Osteoblast (primary cell): ENCODE data around the gene SHC1. TPM values are rescaled to one million over a fixed set of nuclear protein-coding genes. Genes with fewer than 3 reads are reported as not detected.

Source experiments
- DNase-seq: peaks from one replicate; pipeline ENCODE4 v3.0.0; 2011; ENCODE audit warnings: low spot score, mixed read lengths; ENCODE audit not compliant: insufficient read length; ENCODE audit errors: missing footprints
- H2AFZ ChIP-seq: 2 replicates; pipeline ENCODE4 v1.6.0; 2011; ENCODE audit warnings: mild to moderate bottlenecking, low read length
- H3K27ac ChIP-seq: 2 replicates; pipeline ENCODE4 v1.5.1; 2011; ENCODE audit warnings: mild to moderate bottlenecking, low read depth, low read length, moderate library complexity
- H3K27me3 ChIP-seq: 2 replicates; pipeline ENCODE4 v1.6.0; 2012; ENCODE audit warnings: mild to moderate bottlenecking, control low read depth, inconsistent platforms, low read length, moderate library complexity; ENCODE audit not compliant: insufficient read depth
- H3K36me3 ChIP-seq: 2 replicates; pipeline ENCODE4 v1.5.1; 2011; ENCODE audit warnings: mild to moderate bottlenecking, low read length, control low read depth, moderate library complexity; ENCODE audit not compliant: insufficient read depth
- H3K4me1 ChIP-seq: 2 replicates; pipeline ENCODE4 v1.5.1; 2011; ENCODE audit warnings: mild to moderate bottlenecking, low read length, control low read depth, moderate library complexity; ENCODE audit not compliant: insufficient read depth
- H3K4me2 ChIP-seq: 2 replicates; pipeline ENCODE4 v1.6.0; 2011; ENCODE audit warnings: mild to moderate bottlenecking, low read length; ENCODE audit not compliant: insufficient read depth
- H3K4me3 ChIP-seq: fragments of 200-600 bp; sonication (generic); 3 replicates; pipeline ENCODE4 v1.5.1; 2012; ENCODE audit warnings: mild to moderate bottlenecking, low read length, inconsistent platforms; ENCODE audit not compliant: insufficient read depth
- H3K79me2 ChIP-seq: 2 replicates; pipeline ENCODE4 v1.6.0; 2012; ENCODE audit warnings: mild to moderate bottlenecking, low read length, control low read depth, inconsistent platforms; ENCODE audit not compliant: insufficient read depth
- H3K9me3 ChIP-seq: 2 replicates; pipeline ENCODE4 v1.5.1; 2011; ENCODE audit warnings: low read depth, low read length, control low read depth
- H4K20me1 ChIP-seq: 2 replicates; pipeline ENCODE4 v1.6.0; 2012; ENCODE audit warnings: mild to moderate bottlenecking, low read length, control low read depth; ENCODE audit not compliant: insufficient read depth
- total RNA-seq: library from RNA; depleted of rRNA; stranded (reverse); fragments of >200 nt; gene quantifications from 2 replicates; pipeline ENCODE4 v1.2.3, GENCODE V29; 2012
- TF ChIP-seq, protein P1 (sequence below): IDR thresholded peaks from 2 replicates; pipeline ENCODE4 v1.5.1; 2011; ENCODE audit warnings: mild to moderate bottlenecking, low read depth, low read length, moderate library complexity; ENCODE audit errors: extremely low read depth

The SHC1 gene
- total RNA-seq, 1 donor = 230 TPM

DNA sequence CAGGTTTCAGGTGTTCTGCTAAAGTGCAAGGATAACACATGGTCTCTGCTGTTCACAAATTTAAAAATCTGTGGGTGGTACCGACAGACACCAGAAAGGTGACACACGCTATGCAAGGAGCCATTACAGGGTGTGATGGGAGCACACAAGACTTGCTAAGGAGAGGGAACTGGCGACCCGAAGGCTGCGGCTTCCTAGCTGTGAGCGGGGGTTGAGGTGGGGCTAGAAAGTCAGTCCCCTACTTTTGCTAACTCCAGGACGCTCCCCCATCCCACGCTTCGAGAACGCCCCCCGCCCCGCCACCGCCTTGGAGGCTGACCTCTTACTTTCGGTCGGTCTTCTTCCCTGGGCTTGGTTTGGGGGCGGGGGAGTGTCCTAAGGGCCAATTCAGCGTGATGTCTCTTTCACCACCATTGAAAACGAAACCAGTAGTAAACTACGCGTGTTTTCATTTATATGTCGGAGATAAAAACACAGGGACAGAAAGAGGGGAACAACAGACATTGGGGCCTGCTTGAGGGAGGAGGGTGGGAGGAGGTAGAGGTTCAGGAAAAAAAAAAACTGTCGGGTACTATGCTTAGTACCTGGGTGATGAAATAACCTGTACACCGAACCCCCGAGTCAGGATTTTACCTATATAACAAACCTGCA lies 5.0 kb upstream of the SHC1 start:
- peaks cover 41% of the 10 kb centered on the region for H3K4me1 ChIP-seq
- H3K9me3 ChIP-seq = no peaks in the 10 kb centered on the region
- peak overlapping the region; percentile 97 for H3K27ac ChIP-seq
- TF ChIP-seq, protein P1, sequence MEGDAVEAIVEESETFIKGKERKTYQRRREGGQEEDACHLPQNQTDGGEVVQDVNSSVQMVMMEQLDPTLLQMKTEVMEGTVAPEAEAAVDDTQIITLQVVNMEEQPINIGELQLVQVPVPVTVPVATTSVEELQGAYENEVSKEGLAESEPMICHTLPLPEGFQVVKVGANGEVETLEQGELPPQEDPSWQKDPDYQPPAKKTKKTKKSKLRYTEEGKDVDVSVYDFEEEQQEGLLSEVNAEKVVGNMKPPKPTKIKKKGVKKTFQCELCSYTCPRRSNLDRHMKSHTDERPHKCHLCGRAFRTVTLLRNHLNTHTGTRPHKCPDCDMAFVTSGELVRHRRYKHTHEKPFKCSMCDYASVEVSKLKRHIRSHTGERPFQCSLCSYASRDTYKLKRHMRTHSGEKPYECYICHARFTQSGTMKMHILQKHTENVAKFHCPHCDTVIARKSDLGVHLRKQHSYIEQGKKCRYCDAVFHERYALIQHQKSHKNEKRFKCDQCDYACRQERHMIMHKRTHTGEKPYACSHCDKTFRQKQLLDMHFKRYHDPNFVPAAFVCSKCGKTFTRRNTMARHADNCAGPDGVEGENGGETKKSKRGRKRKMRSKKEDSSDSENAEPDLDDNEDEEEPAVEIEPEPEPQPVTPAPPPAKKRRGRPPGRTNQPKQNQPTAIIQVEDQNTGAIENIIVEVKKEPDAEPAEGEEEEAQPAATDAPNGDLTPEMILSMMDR = no peak
- H3K4me3 ChIP-seq = peak overlapping the region; percentile 79
- H3K36me3 ChIP-seq = peaks cover 9% of the 10 kb centered on the region
- peaks cover 37% of the 10 kb centered on the region for H3K79me2 ChIP-seq
- H3K4me2 ChIP-seq = peak overlapping the region; percentile 99
- peak; percentile 72 for DNase-seq
- H4K20me1 ChIP-seq = no peaks in the 10 kb centered on the region
- H3K27me3 ChIP-seq = no peaks in the 10 kb centered on the region
- H2AFZ ChIP-seq = peak overlapping the region; percentile 89

DNA sequence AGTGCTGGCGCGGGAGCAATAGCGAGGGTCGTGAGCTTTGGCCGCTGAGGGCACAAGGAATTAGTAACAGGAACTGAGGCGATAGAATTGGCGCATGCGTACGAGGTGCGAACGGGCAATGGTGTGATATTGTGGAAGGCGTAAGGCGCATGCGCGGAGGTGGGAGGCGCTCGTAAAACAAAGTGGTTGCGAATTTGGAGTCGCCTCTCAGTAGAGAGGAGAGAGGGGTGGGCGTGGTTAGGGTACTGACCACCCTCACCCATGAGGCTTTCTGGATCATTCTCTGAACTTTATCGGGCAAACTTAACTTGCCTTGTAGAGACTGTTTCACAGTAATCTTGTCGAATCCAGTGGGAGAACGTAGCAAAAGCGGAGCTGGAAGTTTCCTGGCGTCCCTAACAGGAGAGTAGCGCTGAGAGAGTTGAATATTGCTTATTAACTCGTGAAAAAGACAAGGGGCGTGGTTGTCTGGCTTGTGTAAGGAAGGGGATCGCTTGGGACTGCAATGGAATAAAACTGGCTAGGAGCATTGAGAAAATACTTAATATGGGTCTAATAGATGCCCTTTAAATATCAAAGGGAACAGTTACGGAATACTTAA lies 4.4 kb upstream of the SHC1 start:
- Histone ChIP-seq H3K9me3 (no peaks in the 10 kb centered on the region), H3K4me1 (peaks cover 46% of the 10 kb centered on the region), H3K79me2 (peaks cover 44% of the 10 kb centered on the region), H3K4me2 (peak overlapping the region; percentile 99), H2AFZ (peak overlapping the region; percentile 89), H3K27ac (peak overlapping the region; percentile 97), H3K27me3 (no peaks in the 10 kb centered on the region), H3K36me3 (peaks cover 9% of the 10 kb centered on the region), H3K4me3 (peak overlapping the region; percentile 79), H4K20me1 (no peaks in the 10 kb centered on the region)
- DNase-seq = peak; percentile 93
- TF ChIP-seq, protein P1 = no peak

DNA sequence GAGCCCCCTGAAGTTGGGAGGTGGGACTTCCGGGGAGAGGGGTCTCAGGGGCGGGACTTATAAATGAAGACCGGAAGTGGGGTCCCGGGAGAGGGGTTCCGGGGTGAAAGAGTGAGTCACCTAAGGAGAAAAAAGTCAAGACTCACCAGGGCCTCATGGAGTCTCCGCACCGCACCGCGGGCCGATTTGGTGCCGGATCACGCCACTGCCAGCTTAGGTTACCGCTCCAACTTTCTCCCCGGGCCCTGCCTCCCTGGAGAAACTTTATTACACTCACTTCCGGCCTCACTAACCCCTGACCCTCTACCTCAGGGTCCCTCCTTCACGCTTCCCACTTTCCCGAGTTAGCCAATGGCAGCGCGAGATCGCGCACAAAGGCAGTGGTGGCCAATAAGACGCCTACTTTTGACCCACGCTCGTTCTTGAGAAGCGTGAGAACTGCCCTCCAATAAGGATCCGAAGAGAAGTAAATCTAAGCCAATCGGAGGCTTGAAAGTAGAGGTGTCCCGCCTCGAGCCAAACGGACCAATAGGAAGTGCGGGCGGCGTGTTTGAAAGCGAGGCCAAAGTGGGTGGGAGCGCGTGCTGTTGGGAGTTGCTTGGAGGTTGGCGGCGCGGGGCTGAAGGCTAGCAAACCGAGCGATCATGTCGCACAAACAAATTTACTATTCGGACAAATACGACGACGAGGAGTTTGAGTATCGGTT lies 3.7 kb upstream of the SHC1 start, which contains the start of gene CKS1B:
Gene CKS1B (plus strand): TSS at position 580 of the 706 bp plus-strand sequence. CDS start 65 bp downstream, at position 645.
- H3K4me1 ChIP-seq = peaks cover 48% of the 10 kb centered on the region
- peak within 1 kb of the TSS; percentile 79 for H3K4me3 ChIP-seq
- H3K27ac ChIP-seq = peak within 1 kb of the TSS; percentile 97
- H4K20me1 ChIP-seq = peaks cover 4% of the 10 kb centered on the region
- no peaks in the 10 kb centered on the region for H3K27me3 ChIP-seq
- peak within 1 kb of the TSS; percentile 99 for H3K4me2 ChIP-seq
- TF ChIP-seq, protein P1 = no peak
- H2AFZ ChIP-seq = peak within 1 kb of the TSS; percentile 89
- peak; percentile 97 for DNase-seq
- peaks cover 47% of the 10 kb centered on the region for H3K79me2 ChIP-seq
- H3K36me3 ChIP-seq = peaks cover 9% of the 10 kb centered on the region
- H3K9me3 ChIP-seq = no peaks in the 10 kb centered on the region
